OCI-LY7 (cell line): Measurements from ENCODE around the gene AKAP10. TPM values are rescaled to one million over a fixed set of nuclear protein-coding genes. Genes with fewer than 3 reads are reported as not detected.

Experiments
- BruUV-seq: library from RNA; stranded (reverse); fragments of 400-500 nt; replicated peaks from 2 replicates; lab custom pipeline; 2021; lab: Mats Ljungman, UMichigan
- CTCF ChIA-PET: fragments of 300-600 bp; sonication (Branson Sonifier 250); formaldehyde crosslinking; loops from one replicate; lab custom pipeline; 2022; ENCODE audit warnings: antibody characterized with exemption; ENCODE audit not compliant: unreplicated experiment; lab: Charles Lee
- POLR2A ChIA-PET: fragments of 300-600 bp; sonication (Branson Sonifier 250); formaldehyde crosslinking; loops from one replicate; lab custom pipeline; 2022; ENCODE audit warnings: antibody characterized with exemption; lab: Charles Lee
- DNase-seq: peaks from one replicate; pipeline ENCODE4 v3.0.0-alpha.2; 2015; ENCODE audit warnings: low spot score
- H2AFZ ChIP-seq: fragments of 200-600 bp; sonication (generic), shearing (Covaris generic); 2 replicates; pipeline ENCODE4 v1.6.1; 2014; ENCODE audit warnings: mild to moderate bottlenecking, antibody characterized with exemption, low read length, moderate library complexity
- H3K27ac ChIP-seq: fragments of 200-600 bp; sonication (generic); 2 replicates; pipeline ENCODE4 v1.5.1; 2014; ENCODE audit warnings: mixed run types, low read depth, mild to moderate bottlenecking, moderate library complexity, low read length, inconsistent platforms; ENCODE audit not compliant: poor library complexity, severe bottlenecking
- H3K36me3 ChIP-seq: fragments of 200-600 bp; sonication (generic); 2 replicates; pipeline ENCODE4 v1.6.1; 2014; ENCODE audit warnings: mild to moderate bottlenecking, antibody characterized with exemption, low read length, moderate library complexity, mixed read lengths; ENCODE audit not compliant: insufficient read depth
- H3K4me1 ChIP-seq: fragments of 200-600 bp; sonication (generic); 2 replicates; pipeline ENCODE4 v1.5.1; 2014; ENCODE audit warnings: mild to moderate bottlenecking, low read length; ENCODE audit not compliant: insufficient read depth, poor library complexity, severe bottlenecking
- H3K4me2 ChIP-seq: fragments of 200-600 bp; sonication (generic); 2 replicates; pipeline ENCODE4 v1.6.1; 2014; ENCODE audit warnings: mild to moderate bottlenecking, low read length
- H3K4me3 ChIP-seq: fragments of 200-600 bp; sonication (generic); 2 replicates; pipeline ENCODE4 v1.5.1; 2014; ENCODE audit warnings: mild to moderate bottlenecking, low read depth, low read length; ENCODE audit not compliant: poor library complexity, severe bottlenecking
- H3K79me2 ChIP-seq: fragments of 200-600 bp; sonication (generic); 2 replicates; pipeline ENCODE4 v1.6.1; 2016; ENCODE audit warnings: low read depth, mild to moderate bottlenecking, low read length, moderate library complexity, mixed read lengths; ENCODE audit not compliant: insufficient read depth
- H3K9me2 ChIP-seq: fragments of 200-600 bp; sonication (generic); 2 replicates; pipeline ENCODE4 v1.6.1; 2016; ENCODE audit warnings: mild to moderate bottlenecking, low read length, mixed read lengths; ENCODE audit not compliant: insufficient read depth
- H3K9me3 ChIP-seq: fragments of 200-600 bp; sonication (generic); 2 replicates; pipeline ENCODE4 v1.6.1; 2014; ENCODE audit warnings: mild to moderate bottlenecking, mixed run types, low read length, mixed read lengths
- H4K20me1 ChIP-seq: fragments of 200-600 bp; sonication (generic); 2 replicates; pipeline ENCODE4 v1.6.1; 2014; ENCODE audit warnings: mild to moderate bottlenecking, antibody characterized with exemption, low read length, moderate library complexity, mixed read lengths; ENCODE audit not compliant: insufficient read depth
- EZH2phosphoT487 ChIP-seq: fragments of 200-600 bp; sonication (generic); IDR thresholded peaks from 2 replicates; pipeline ENCODE4 v1.6.1; 2018; ENCODE audit warnings: low read depth, borderline replicate concordance, mild to moderate bottlenecking, mixed run types, antibody characterized with exemption, low read length, moderate library complexity, mixed read lengths
- intact Hi-C: fragments of 100-400 bp; cut with micrococcal nuclease; formaldehyde crosslinking; loops from one replicate; pipeline ENCODE4 v1.10.0; 2022; ENCODE audit not compliant: unreplicated experiment
- total RNA-seq, 2 experiments: library from RNA; depleted of rRNA in 1 of 2; stranded (reverse); fragments of >200 nt in 1 of 2; shearing (Covaris generic) in 1 of 2; gene quantifications; 2 replicates each; pipeline ENCODE4 v1.2.3, GENCODE V29; 2014 to 2022
- TF ChIP-seq, protein P1 (sequence below): fragments of 200-600 bp; sonication (generic); conservative IDR thresholded peaks from 2 replicates; pipeline ENCODE4 v1.5.1; 2014; ENCODE audit warnings: mild to moderate bottlenecking, antibody characterized with exemption, low read length, moderate library complexity, mixed read lengths

The AKAP10 gene
- total RNA-seq, 2 experiments from 2014 or later, result 20.5 to 35.7 TPM

DNA sequence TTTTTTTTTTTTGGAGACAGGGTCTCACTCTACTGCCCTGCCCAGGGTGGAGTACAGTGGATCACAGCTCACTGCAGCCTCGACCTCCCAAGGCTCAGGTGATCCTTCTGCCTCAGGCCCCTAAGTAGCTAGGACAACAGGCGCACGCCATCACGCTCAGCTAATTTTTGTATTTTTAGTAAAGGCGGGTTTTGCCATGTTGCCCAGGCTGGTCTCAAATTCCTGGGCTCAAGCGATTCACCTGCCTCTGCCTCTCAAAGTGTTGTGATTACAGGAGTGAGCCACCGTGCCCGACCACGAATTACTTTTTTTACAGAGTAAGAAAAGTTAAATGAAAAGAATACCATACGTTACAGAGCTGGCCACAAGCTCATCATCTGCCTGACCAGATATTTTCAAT is 38.9 kb downstream of the AKAP10 start:
- no peak overlapping the region for H3K4me2 ChIP-seq
- H3K9me3 ChIP-seq, result no peaks in the 10 kb centered on the region
- no TSS peak for BruUV-seq
- H4K20me1 ChIP-seq, result peaks cover 8% of the 10 kb centered on the region; the same call in 1 of the 2 replicates
- H3K9me2 ChIP-seq, result no peaks in the 10 kb centered on the region
- peaks cover 14% of the 10 kb centered on the region for H3K79me2 ChIP-seq
- peaks cover 87% of the 10 kb centered on the region for H3K36me3 ChIP-seq
- no peaks in the 10 kb centered on the region for H3K4me1 ChIP-seq
- DNase-seq, result no peak
- H2AFZ ChIP-seq, result no peak overlapping the region
- no peak overlapping the region for H3K4me3 ChIP-seq
- POLR2A ChIA-PET, result interaction anchor here (0.7 kb wide), 1 partner anchor 218 kb away, joined by 3 read pairs; no protein-coding TSS in a partner anchor
- TF ChIP-seq EZH2phosphoT487, result no peak
- TF ChIP-seq, protein P1, sequence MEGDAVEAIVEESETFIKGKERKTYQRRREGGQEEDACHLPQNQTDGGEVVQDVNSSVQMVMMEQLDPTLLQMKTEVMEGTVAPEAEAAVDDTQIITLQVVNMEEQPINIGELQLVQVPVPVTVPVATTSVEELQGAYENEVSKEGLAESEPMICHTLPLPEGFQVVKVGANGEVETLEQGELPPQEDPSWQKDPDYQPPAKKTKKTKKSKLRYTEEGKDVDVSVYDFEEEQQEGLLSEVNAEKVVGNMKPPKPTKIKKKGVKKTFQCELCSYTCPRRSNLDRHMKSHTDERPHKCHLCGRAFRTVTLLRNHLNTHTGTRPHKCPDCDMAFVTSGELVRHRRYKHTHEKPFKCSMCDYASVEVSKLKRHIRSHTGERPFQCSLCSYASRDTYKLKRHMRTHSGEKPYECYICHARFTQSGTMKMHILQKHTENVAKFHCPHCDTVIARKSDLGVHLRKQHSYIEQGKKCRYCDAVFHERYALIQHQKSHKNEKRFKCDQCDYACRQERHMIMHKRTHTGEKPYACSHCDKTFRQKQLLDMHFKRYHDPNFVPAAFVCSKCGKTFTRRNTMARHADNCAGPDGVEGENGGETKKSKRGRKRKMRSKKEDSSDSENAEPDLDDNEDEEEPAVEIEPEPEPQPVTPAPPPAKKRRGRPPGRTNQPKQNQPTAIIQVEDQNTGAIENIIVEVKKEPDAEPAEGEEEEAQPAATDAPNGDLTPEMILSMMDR, result no peak
- no peak overlapping the region for H3K27ac ChIP-seq
- intact Hi-C loops, result no loop called here
- CTCF ChIA-PET, result no interaction called here

DNA sequence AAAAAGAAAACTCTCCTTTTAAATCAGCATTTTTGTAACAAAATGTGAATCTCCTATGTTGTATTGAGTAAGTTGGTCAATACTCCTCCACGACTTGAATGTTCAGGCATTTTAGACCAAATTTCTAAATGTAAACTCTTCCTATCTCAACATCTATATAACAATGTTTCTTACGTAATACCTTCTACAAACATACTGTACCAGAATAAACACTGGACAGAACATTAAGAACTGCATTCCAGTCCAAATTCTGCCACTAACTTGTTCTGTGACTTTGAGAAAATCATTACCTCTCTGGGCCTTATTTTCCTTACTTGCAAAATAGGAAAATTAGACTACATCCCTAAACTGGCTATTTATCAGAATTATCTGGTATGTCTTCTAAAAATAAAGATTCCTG is 40.1 kb downstream of the AKAP10 start:
- BruUV-seq, result no TSS peak
- no peak overlapping the region for H3K4me2 ChIP-seq
- no peak overlapping the region for H3K27ac ChIP-seq
- peaks cover 13% of the 10 kb centered on the region for H3K79me2 ChIP-seq
- POLR2A ChIA-PET, result interaction anchor here (0.5 kb wide), 1 partner anchor 25 kb away, joined by 4 read pairs; no protein-coding TSS in a partner anchor
- no peaks in the 10 kb centered on the region for H3K9me2 ChIP-seq
- peaks cover 86% of the 10 kb centered on the region for H3K36me3 ChIP-seq
- no peak overlapping the region for H2AFZ ChIP-seq
- CTCF ChIA-PET, result no interaction called here
- no peaks in the 10 kb centered on the region for H3K9me3 ChIP-seq
- TF ChIP-seq, protein P1, result no peak
- TF ChIP-seq EZH2phosphoT487, result no peak
- no peak for DNase-seq
- H3K4me1 ChIP-seq, result no peaks in the 10 kb centered on the region
- no peak overlapping the region for H3K4me3 ChIP-seq
- peaks cover 8% of the 10 kb centered on the region; the same call in 1 of the 2 replicates for H4K20me1 ChIP-seq
- intact Hi-C loops, result no loop called here

DNA sequence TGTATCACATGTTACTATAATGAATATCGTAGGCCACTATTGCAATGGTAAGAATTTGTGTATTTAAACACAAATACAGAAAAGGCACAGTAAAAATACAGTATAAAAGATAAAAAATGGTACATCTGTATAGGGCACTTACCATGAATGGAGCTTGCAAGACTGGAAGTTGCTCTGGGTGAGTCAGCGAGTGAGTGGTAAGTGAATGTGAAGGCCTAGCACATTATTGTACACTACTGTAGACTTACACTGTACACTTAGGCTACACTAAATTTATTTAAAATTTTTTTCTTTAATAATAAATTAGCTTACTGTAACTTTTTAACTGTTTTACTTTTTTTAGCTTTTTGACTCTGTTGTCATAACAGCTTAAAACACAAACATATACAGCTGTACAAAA is 42.5 kb downstream of the AKAP10 start:
- H3K27ac ChIP-seq, result no peak overlapping the region
- no peaks in the 10 kb centered on the region for H3K9me2 ChIP-seq
- CTCF ChIA-PET, result no interaction called here
- H4K20me1 ChIP-seq, result no peaks in the 10 kb centered on the region
- intact Hi-C loops, result no loop called here
- H2AFZ ChIP-seq, result no peak overlapping the region
- no peaks in the 10 kb centered on the region for H3K4me1 ChIP-seq
- POLR2A ChIA-PET, result no interaction called here
- H3K79me2 ChIP-seq, result no peaks in the 10 kb centered on the region
- H3K9me3 ChIP-seq, result no peaks in the 10 kb centered on the region
- DNase-seq, result no peak
- H3K4me3 ChIP-seq, result no peak overlapping the region
- no peak for TF ChIP-seq EZH2phosphoT487
- H3K36me3 ChIP-seq, result peaks cover 86% of the 10 kb centered on the region
- no TSS peak for BruUV-seq
- H3K4me2 ChIP-seq, result no peak overlapping the region
